Stimulated activated CD4-positive, alpha-beta T cell treated with anti-CD3 and anti-CD28 coated beads, TNF-alpha, amount 100 ng/mL, for 48 hours (primary cell): ENCODE measurements around the gene TRIM17.

Source experiments
- DNase-seq, 3 donors: peaks; one replicate each; pipeline ENCODE4 v3.0.0-alpha.2; 2020; ENCODE audit warnings: low read depth in 3 of 3

The TRIM17 gene

DNA sequence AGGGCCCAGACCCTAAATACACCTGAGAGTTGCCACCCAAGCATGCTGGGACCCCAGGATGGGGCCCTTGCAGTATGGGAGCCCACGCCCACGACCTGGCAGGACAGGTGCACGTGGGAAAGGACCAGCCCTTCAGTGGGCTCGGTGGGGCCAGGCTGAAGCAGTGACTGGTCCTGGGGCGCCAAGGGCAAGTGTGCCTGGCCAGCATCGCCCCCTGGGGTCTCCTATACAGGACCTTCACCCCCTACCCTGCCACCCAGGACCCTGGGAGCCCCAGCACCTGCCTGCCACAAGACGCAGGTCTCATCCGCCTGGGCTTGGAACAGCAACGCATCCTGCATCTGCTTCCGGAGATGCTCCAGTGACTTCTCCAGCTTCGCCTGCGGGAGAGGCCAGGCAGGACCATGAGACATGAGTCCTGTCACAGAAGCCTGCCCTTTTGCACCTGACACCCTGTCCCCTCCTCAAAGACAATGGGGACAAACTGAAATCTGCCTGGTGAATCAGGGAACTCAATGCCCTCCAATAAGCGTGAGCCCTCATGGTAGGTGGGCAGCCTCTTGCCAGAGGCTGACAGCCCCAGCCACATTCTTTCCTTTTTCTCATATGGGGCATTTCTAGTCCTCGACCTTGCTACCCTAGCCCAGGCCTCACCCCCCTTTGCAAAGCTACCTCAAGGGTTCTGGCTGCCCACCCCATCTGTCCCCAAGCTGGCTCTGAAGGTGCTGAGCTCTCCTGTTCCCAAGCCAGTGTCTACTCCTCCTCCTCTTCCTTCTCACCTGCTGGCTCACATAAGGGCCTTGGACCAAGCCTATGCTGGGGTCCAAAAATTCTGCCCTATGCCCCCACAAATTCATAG lies 14.7 kb downstream of the TRIM17 start:
- DNase-seq, result no peak

GRCh38 chr1:228400692-228401454 lies 15.8 kb downstream of the TRIM17 start:
- DNase-seq, result no peak

GRCh38 chr1:228400237-228400651 lies 16.4 kb downstream of the TRIM17 start:
- no peak for DNase-seq

- DNase-seq, result no peak
Observed at GRCh38 chr1:228399531-228400236, 17.0 kb downstream of the TRIM17 start.

DNA sequence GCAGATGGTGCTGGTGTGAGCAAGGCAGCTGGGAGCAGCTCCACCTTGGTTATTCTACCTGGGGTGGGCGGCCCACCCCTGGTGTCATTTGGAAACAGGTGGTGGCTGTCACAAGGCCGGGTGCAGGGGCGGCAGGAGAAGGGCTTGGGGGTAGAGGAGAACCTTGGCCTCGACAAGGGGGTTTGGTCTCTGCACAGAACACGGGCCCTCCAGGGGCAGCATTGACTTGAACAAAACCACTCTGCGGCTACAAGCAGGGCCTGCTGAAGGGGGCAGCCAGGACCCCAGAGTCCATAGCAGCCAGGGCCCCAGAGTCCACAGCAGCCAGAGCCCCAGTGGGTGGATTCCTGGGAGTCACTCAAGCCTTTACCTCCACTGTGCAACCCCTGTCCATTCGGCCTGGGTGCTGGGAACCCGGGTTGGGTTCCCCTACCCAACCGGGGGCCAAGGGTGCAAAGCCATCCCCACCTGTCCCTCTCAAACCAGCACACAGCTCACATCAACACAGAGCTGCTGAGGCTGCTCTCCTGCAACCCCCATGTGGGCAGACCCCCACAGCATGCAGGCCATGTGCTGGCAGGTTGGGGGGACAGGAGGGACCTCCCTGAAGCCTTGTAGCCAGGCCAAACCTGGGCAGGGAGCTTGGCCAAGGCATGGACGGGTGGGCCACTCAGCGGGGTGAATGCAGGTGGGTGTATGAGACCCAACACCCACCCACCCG lies 17.8 kb downstream of the TRIM17 start:
- no peak for DNase-seq

DNA sequence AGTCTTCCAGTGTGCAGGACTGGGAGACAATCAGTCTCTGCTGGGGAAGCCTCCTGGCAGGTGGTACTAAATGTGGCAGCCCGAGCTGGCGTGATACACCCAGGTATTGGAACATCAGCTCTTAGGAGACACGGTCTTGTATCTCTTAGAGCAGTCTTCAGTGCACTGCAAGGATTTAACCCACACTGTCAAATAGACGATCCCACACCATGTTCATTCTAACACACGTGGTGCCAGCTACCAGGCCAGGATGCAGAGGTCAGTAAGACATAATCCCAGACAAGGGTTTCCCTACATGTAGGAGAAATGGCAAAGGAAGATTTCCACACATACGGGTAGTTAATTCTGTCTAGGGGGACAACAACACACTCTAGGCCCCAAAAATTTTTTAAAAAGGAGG lies 18.7 kb downstream of the TRIM17 start:
- DNase-seq, result no peak

GRCh38 chr1:228396770-228397662 lies 19.6 kb downstream of the TRIM17 start:
- DNase-seq, result no peak

- DNase-seq, result no peak
Observed at GRCh38 chr1:228394571-228395394, 21.9 kb downstream of the TRIM17 start.

DNA sequence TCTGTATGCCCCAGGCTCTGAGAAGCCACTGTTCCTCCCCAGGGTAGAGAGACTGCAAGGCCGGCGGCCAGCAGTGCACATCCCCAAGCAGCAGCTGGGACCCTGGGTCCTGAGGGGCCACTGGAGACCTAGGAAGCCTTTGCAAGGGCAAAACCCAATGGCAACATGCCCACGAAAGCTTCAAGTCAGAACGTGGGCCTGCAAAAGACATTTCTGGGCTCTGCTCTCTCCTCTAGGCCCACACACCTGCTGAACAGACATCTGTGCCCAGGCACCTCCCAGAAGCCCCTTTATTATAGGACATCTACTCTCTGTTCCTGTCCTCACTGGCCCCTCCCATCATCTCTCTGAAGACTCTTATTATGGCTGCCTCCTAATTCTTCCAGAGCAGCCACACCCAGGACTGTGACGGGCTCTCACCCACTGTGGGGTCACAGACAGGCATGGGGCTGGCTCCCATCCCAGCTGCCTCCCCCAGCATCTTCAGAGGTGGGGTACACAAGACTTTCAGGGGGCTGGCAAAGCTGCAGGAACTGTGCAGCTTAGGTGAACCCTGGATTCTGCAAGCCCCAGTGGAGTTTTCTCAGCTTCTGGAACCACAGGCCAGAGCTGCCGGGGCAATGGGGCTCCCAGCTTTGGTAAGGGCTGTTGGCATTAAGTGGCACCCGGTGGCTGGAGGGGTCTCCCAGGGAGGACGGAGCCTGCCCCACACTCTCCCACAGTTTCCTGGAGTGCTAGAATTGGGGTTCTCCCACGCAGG lies 22.7 kb downstream of the TRIM17 start:
- DNase-seq, result no peak

- DNase-seq, result no peak
Observed at GRCh38 chr1:228393268-228393701, 23.4 kb downstream of the TRIM17 start.

GRCh38 chr1:228392111-228392936 lies 24.3 kb downstream of the TRIM17 start:
- no peak for DNase-seq

DNA sequence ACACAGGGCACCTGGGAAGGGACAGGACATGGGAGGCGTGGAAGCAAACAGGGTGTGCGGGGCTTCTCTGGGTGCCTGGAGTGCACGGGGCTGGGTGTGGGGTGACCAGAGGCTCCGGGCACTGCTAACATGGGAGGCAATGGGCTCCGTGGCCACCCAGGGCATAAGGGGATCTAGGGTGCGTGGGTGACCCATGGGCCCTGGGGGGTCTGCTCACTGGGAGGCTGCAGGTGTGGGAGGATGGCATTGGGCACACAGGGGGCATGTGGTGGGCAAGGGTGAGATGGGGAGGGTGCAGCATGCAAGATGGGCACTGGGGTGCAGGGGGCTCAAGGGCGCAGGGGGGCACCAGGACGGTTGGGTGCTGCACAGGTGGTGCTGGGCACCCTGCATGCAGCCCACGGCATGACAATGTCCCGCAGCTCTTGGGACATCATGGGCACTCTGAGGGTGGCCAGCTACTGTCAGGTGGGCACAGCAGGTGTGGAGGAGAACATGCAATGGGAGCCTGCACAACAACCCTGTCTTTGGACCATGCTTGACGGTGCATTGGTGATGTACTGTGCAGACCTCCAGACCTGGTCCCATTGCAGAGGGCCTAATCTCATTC lies 25.1 kb downstream of the TRIM17 start:
- DNase-seq, result no peak

DNA sequence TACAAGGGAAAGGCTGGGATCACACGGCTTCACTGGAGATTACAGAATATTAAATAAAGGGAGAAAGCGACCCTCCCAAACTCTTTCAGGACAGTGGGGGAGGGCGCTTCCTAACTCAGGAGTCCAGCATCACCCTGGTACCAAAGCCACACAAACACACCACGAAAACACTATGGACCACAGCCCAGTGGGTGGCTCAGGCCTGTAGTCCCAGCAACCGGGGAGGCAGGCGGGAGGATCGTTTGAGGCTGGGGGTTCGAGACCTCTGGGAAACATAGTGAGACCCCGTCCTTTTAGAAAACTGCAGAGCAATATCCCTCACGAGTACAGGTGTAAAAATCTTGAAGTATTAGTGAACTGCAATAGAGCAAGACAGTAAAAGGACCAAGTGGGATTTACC lies 26.0 kb downstream of the TRIM17 start:
- DNase-seq, result no peak

DNA sequence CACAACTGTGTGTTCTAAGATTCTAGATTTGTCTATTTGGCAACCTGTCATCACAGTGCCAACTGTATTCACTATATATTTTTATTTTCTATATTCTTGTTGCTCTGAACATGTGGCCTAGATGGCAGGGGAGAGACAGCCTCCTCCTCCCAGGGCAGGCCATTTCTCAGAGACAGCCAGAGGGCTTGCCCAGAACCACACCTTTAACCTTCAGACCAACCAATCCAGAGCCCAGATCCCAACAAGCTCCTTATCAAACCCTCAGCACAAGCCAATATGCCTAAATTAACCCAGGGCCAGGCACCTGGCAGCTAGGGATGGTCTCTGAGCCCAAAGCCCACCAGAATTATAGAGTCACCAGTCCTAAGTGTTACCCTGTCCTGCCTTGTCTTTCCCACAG lies 29.3 kb downstream of the TRIM17 start:
- no peak for DNase-seq

DNA sequence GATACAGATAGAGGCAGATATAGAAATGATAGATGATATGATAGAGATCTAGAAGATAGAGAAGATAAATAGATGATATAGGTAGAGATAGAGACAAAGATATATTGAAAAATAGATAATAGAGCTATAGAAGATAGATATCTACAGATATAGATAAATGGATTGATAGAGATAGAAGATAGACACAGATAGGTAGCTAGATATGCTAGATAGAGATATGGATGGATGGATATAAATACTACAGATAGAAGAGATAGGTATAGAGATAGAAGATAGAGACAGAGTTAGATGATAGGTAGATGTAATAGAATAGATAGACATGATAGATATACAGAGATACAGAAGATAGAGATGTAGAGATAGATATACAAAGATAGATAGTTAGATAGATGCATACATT lies 31.4 kb downstream of the TRIM17 start:
- DNase-seq, result no peak

DNA sequence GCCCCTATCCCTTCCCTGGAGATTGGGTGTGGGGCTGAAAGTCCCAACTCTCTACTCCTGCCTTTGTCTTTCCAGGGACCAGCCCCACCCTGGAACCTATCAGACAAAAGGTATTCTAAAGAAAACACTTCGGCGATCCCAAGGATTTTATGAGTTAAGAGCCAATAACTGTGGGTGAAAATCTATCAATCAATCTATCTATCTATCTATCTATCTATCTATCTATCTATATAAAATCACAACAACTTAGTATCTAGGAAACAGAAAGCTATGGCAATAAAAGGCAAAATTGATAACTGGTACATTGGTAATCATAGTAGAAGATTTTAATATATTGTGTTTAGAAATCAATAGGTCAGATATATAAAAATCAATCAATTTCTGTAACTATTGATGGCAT lies 32.9 kb downstream of the TRIM17 start:
- no peak for DNase-seq

GRCh38 chr1:228381356-228381755 lies 35.3 kb downstream of the TRIM17 start:
- DNase-seq, result no peak

- no peak for DNase-seq
Observed at GRCh38 chr1:228379666-228380065, 37.0 kb downstream of the TRIM17 start.
